ENCODE measurements around the gene MUTYH.

DNA sequence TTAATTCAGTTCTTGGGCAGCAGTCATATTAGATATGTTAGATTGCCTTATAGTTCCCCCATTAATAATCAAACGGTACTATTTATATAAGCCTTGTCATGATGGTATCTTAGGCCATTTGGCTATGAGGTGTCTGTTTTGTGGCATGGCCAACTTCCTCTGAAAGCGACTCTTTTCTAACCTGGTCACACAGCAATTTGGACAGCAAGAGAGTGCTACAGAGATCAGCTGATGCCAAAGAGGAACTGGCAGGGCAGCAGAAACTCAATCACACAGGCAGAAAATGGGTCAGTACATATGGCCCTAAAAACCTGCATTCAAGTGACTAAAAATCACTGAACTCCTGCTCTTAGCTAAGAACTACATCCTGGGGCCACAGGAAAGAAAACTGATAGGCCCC lies 13.4 kb upstream of the MUTYH start:
- TF ChIP-seq, protein P1, sequence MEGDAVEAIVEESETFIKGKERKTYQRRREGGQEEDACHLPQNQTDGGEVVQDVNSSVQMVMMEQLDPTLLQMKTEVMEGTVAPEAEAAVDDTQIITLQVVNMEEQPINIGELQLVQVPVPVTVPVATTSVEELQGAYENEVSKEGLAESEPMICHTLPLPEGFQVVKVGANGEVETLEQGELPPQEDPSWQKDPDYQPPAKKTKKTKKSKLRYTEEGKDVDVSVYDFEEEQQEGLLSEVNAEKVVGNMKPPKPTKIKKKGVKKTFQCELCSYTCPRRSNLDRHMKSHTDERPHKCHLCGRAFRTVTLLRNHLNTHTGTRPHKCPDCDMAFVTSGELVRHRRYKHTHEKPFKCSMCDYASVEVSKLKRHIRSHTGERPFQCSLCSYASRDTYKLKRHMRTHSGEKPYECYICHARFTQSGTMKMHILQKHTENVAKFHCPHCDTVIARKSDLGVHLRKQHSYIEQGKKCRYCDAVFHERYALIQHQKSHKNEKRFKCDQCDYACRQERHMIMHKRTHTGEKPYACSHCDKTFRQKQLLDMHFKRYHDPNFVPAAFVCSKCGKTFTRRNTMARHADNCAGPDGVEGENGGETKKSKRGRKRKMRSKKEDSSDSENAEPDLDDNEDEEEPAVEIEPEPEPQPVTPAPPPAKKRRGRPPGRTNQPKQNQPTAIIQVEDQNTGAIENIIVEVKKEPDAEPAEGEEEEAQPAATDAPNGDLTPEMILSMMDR (IDR thresholded peaks at IDR 0.05), result no peak
- TF ChIP-seq POLR2A (IDR thresholded peaks at IDR 0.05), result no peak
